Measurements from ENCODE around the gene TMPRSS6.

The TMPRSS6 gene

GRCh38 chr22:37065961-37066360 lies 43.6 kb downstream of the TMPRSS6 start:
- DNase-seq (ENCODE audit: low read depth): no peak

GRCh38 chr22:37065180-37065579 lies 44.3 kb downstream of the TMPRSS6 start:
- no peak for DNase-seq (ENCODE audit: low read depth)

- DNase-seq (ENCODE audit: low read depth): no peak
Measured at GRCh38 chr22:37064553-37064952, 45.0 kb downstream of the TMPRSS6 start.

- no peak for DNase-seq (ENCODE audit: low read depth)
Measured at GRCh38 chr22:37063431-37064420, 45.8 kb downstream of the TMPRSS6 start.

- DNase-seq (ENCODE audit: low read depth): no peak
Measured at GRCh38 chr22:37062702-37063381, 46.7 kb downstream of the TMPRSS6 start.

GRCh38 chr22:37062376-37062675 lies 47.2 kb downstream of the TMPRSS6 start:
- DNase-seq (ENCODE audit: low read depth): no peak

GRCh38 chr22:37061611-37062375 lies 47.7 kb downstream of the TMPRSS6 start:
- no peak for DNase-seq (ENCODE audit: low read depth)

GRCh38 chr22:37060801-37061610 lies 48.5 kb downstream of the TMPRSS6 start:
- DNase-seq (ENCODE audit: low read depth): no peak

GRCh38 chr22:37059876-37060449 lies 49.5 kb downstream of the TMPRSS6 start:
- DNase-seq (ENCODE audit: low read depth): no peak

GRCh38 chr22:37058917-37059701 lies 50.4 kb downstream of the TMPRSS6 start:
- DNase-seq (ENCODE audit: low read depth): no peak

GRCh38 chr22:37057796-37058510 lies 51.6 kb downstream of the TMPRSS6 start:
- DNase-seq (ENCODE audit: low read depth): no peak

GRCh38 chr22:37057226-37057625 lies 52.3 kb downstream of the TMPRSS6 start:
- DNase-seq (ENCODE audit: low read depth): no peak

- DNase-seq (ENCODE audit: low read depth): no peak
Measured at GRCh38 chr22:37056246-37056645, 53.3 kb downstream of the TMPRSS6 start.

GRCh38 chr22:37054600-37055365 lies 54.7 kb downstream of the TMPRSS6 start:
- no peak for DNase-seq (ENCODE audit: low read depth)

- DNase-seq (ENCODE audit: low read depth): no peak
Measured at GRCh38 chr22:37054056-37054395, 55.5 kb downstream of the TMPRSS6 start.

GRCh38 chr22:37053310-37054055 lies 56.0 kb downstream of the TMPRSS6 start:
- DNase-seq (ENCODE audit: low read depth): no peak

GRCh38 chr22:37052386-37053309 lies 56.9 kb downstream of the TMPRSS6 start:
- no peak for DNase-seq (ENCODE audit: low read depth)
